MM.1S (cell line): ENCODE measurements around the gene RPS19BP1.

ENCODE experiments used
- DNase-seq: peaks from one replicate; pipeline ENCODE4 v3.0.0-alpha.2; 2015
- H2AFZ ChIP-seq: fragments of 300-600 bp; sonication (generic); 2 replicates; pipeline ENCODE4 v1.6.0; 2016; ENCODE audit warnings: antibody characterized with exemption, low read length
- H3F3A ChIP-seq: fragments of 300-600 bp; sonication (generic); 2 replicates; pipeline ENCODE4 v1.6.1; 2016; ENCODE audit warnings: mild to moderate bottlenecking, antibody characterized with exemption, low read length, moderate library complexity, mixed read lengths; ENCODE audit not compliant: insufficient read depth
- H3K27ac ChIP-seq: fragments of 300-600 bp; sonication (generic); 2 replicates; pipeline ENCODE4 v1.5.1; 2016; ENCODE audit warnings: mild to moderate bottlenecking, low read length
- H3K27me3 ChIP-seq: fragments of 300-600 bp; sonication (generic); replicated peaks from 2 replicates; pipeline ENCODE4 v1.6.0; 2016; ENCODE audit warnings: low read length; ENCODE audit not compliant: insufficient read depth
- H3K36me3 ChIP-seq: fragments of 300-600 bp; sonication (generic); replicated peaks from 2 replicates; pipeline ENCODE4 v1.6.1; 2016; ENCODE audit warnings: mild to moderate bottlenecking, low read length, mixed read lengths; ENCODE audit not compliant: insufficient read depth
- H3K4me1 ChIP-seq: fragments of 300-600 bp; sonication (generic); 2 replicates; pipeline ENCODE4 v1.6.1; 2016; ENCODE audit warnings: low read length, mixed read lengths
- H3K4me2 ChIP-seq: fragments of 300-600 bp; sonication (generic); 2 replicates; pipeline ENCODE4 v1.6.0; 2016; ENCODE audit warnings: low read depth, low read length
- H3K4me3 ChIP-seq: fragments of 300-600 bp; sonication (generic); 2 replicates; pipeline ENCODE4 v1.5.1; 2016; ENCODE audit warnings: low read length, mixed read lengths
- H3K79me2 ChIP-seq: fragments of 300-600 bp; sonication (generic); 2 replicates; pipeline ENCODE4 v1.6.1; 2016; ENCODE audit warnings: mixed run types, low read length, mixed read lengths
- H3K9ac ChIP-seq: fragments of 300-600 bp; sonication (generic); 2 replicates; pipeline ENCODE4 v1.6.1; 2016; ENCODE audit warnings: low read length, mixed read lengths
- H3K9me2 ChIP-seq: fragments of 300-600 bp; sonication (generic); replicated peaks from 2 replicates; pipeline ENCODE4 v1.6.1; 2016; ENCODE audit warnings: mild to moderate bottlenecking, low read length, mixed read lengths; ENCODE audit not compliant: insufficient read depth
- H3K9me3 ChIP-seq: fragments of 300-600 bp; sonication (generic); replicated peaks from 2 replicates; pipeline ENCODE4 v1.6.1; 2016; ENCODE audit warnings: mild to moderate bottlenecking, low read length, mixed read lengths; ENCODE audit not compliant: insufficient read depth
- H4K20me1 ChIP-seq: fragments of 300-600 bp; sonication (generic); 2 replicates; pipeline ENCODE4 v1.6.1; 2016; ENCODE audit warnings: mild to moderate bottlenecking, low read length, moderate library complexity, mixed read lengths; ENCODE audit not compliant: insufficient read depth
- CTCF ChIP-seq: fragments of 300-600 bp; sonication (generic); IDR thresholded peaks from 2 replicates; pipeline ENCODE4 v1.5.1; 2016; ENCODE audit warnings: antibody characterized with exemption, low read length, mixed read lengths
- EZH2 ChIP-seq: fragments of 300-600 bp; sonication (generic); optimal IDR thresholded peaks from 2 replicates; pipeline ENCODE3; 2017; ENCODE audit warnings: low read depth, mild to moderate bottlenecking, antibody characterized with exemption, low read length, mixed read lengths
- EZH2phosphoT487 ChIP-seq: fragments of 300-600 bp; sonication (generic); IDR thresholded peaks from 2 replicates; pipeline ENCODE4 v1.6.1; 2018; ENCODE audit warnings: antibody characterized with exemption, low read length

RPS19BP1 gene

DNA sequence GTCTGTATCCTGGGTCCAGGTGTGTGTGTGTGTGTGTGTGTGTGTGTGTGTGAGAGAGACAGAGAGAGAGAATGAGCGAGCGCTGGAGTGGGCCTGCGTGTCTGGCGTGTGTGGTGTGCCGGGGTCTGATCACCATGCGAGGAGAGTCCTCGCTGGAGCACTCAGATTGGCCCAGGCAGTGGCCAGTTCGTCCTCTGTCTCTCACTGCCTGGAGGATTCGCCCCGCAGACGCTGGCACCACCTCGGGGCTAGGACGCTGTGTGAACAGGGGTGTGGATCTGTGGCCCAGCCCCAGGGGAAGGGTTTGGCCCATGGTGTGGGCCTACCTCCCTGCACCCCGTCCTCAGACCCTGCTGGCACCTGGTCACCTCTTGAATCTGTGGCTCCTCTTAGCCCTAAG is 26.4 kb upstream of the RPS19BP1 start:
- H3K27me3 ChIP-seq, result peaks cover 63% of the 10 kb centered on the region
- no peak overlapping the region for H2AFZ ChIP-seq
- TF ChIP-seq EZH2 (no peak), CTCF (no peak), EZH2phosphoT487 (no peak)
- H3K9me2 ChIP-seq, result no peaks in the 10 kb centered on the region
- no peak overlapping the region for H3K27ac ChIP-seq
- H3K4me3 ChIP-seq, result no peak overlapping the region
- H3F3A ChIP-seq, result no peaks in the 10 kb centered on the region
- H4K20me1 ChIP-seq, result no peaks in the 10 kb centered on the region
- H3K9me3 ChIP-seq, result no peaks in the 10 kb centered on the region
- H3K79me2 ChIP-seq, result no peaks in the 10 kb centered on the region
- H3K4me2 ChIP-seq, result no peak overlapping the region
- H3K4me1 ChIP-seq, result no peaks in the 10 kb centered on the region
- DNase-seq, result no peak
- no peak overlapping the region for H3K9ac ChIP-seq
- H3K36me3 ChIP-seq, result no peaks in the 10 kb centered on the region

DNA sequence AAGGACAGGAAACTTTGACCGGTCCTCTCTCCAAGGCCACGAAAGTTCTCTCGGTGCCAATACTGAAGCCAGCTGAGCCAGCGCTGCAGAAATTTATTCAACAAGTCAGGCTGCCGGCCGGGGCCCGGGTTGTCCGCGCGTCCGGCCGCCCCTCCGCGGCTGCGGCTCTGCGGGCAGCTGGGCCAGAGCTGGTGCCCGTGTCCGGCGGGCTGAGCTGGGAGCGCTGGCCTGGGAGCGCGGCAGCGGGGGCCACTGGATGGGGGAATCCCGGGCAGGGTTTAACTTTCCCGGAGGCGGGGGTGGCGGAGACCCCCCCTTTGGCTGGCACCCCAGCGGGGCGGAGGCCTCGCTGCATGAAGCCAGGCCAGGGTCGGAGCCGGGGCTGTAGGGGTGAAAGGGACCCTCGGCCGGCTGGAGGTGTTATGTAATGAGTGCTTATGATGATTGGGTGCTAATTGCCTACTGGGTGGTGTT is 25.7 kb upstream of the RPS19BP1 start:
- TF ChIP-seq EZH2phosphoT487 (no peak), EZH2 (no peak), CTCF (no peak)
- Histone ChIP-seq H3K27ac (no peak overlapping the region), H3K4me1 (no peaks in the 10 kb centered on the region), H3K27me3 (peaks cover 63% of the 10 kb centered on the region), H3K4me2 (no peak overlapping the region), H3K36me3 (no peaks in the 10 kb centered on the region), H2AFZ (no peak overlapping the region), H4K20me1 (no peaks in the 10 kb centered on the region), H3K79me2 (no peaks in the 10 kb centered on the region), H3K9ac (no peak overlapping the region), H3K9me3 (no peaks in the 10 kb centered on the region), H3K4me3 (no peak overlapping the region), H3F3A (no peaks in the 10 kb centered on the region), H3K9me2 (no peaks in the 10 kb centered on the region)
- DNase-seq, result no peak

- no peak for DNase-seq
- Histone ChIP-seq H3K9me2 (no peaks in the 10 kb centered on the region), H3K36me3 (no peaks in the 10 kb centered on the region), H4K20me1 (no peaks in the 10 kb centered on the region), H3K4me3 (no peak overlapping the region), H3K4me2 (no peak overlapping the region), H2AFZ (no peak overlapping the region), H3K27me3 (peaks cover 65% of the 10 kb centered on the region), H3K4me1 (no peaks in the 10 kb centered on the region), H3K27ac (no peak overlapping the region), H3K79me2 (no peaks in the 10 kb centered on the region), H3F3A (no peaks in the 10 kb centered on the region), H3K9me3 (no peaks in the 10 kb centered on the region), H3K9ac (no peak overlapping the region)
- TF ChIP-seq EZH2 (no peak), EZH2phosphoT487 (no peak)
These were observed 24.7 kb upstream of the RPS19BP1 start for GRCh38 chr22:39556970-39557841.

GRCh38 chr22:39554151-39554550 is 21.6 kb upstream of the RPS19BP1 start:
- Histone ChIP-seq H3K27ac (no peak overlapping the region), H3K9ac (no peak overlapping the region), H3K4me3 (no peak overlapping the region), H3K36me3 (no peaks in the 10 kb centered on the region), H3K4me1 (no peaks in the 10 kb centered on the region), H3K4me2 (no peak overlapping the region), H3K9me3 (no peaks in the 10 kb centered on the region), H2AFZ (no peak overlapping the region), H3F3A (no peaks in the 10 kb centered on the region), H4K20me1 (no peaks in the 10 kb centered on the region), H3K27me3 (peaks cover 51% of the 10 kb centered on the region), H3K9me2 (no peaks in the 10 kb centered on the region), H3K79me2 (no peaks in the 10 kb centered on the region)
- TF ChIP-seq CTCF (no peak), EZH2 (no peak), EZH2phosphoT487 (no peak)
- DNase-seq, result no peak
